Neuronal stem cell (in vitro differentiated cells): ENCODE results near the gene COPG2.
"Not testable (repeated sequence)": the region's sequence is repeated elsewhere in the genome, so short reads cannot be mapped to it uniquely, and the experiment has no call there.

Experiments
- DNase-seq: peaks from one replicate; pipeline ENCODE4 v3.0.0-alpha.2; 2013; ENCODE audit warnings: low spot score
- H2AFZ ChIP-seq: one replicate; pipeline ENCODE4 v1.6.1; 2013; ENCODE audit warnings: mild to moderate bottlenecking, low read length, inconsistent platforms
- H2AK5ac ChIP-seq: 2 replicates; pipeline ENCODE4 v1.6.1; 2013; ENCODE audit warnings: low read depth, mild to moderate bottlenecking, inconsistent platforms, low read length, moderate library complexity, mixed read lengths
- H2BK120ac ChIP-seq: 2 replicates; pipeline ENCODE4 v1.6.1; 2013; ENCODE audit warnings: low read depth, mild to moderate bottlenecking, inconsistent platforms, low read length, moderate library complexity, mixed read lengths
- H2BK12ac ChIP-seq: one replicate; pipeline ENCODE4 v1.6.1; 2013; ENCODE audit warnings: low read length, inconsistent platforms
- H2BK15ac ChIP-seq: 2 replicates; pipeline ENCODE4 v1.6.1; 2013; ENCODE audit warnings: mild to moderate bottlenecking, low read length, inconsistent platforms, mixed read lengths
- H2BK5ac ChIP-seq: one replicate; pipeline ENCODE4 v1.6.1; 2013; ENCODE audit warnings: inconsistent platforms, mild to moderate bottlenecking, low read length, moderate library complexity
- H3K14ac ChIP-seq: one replicate; pipeline ENCODE4 v1.6.1; 2013; ENCODE audit warnings: low read length, inconsistent platforms
- H3K18ac ChIP-seq: 2 replicates; pipeline ENCODE4 v1.6.1; 2013; ENCODE audit warnings: low read length, inconsistent platforms
- H3K23ac ChIP-seq: 2 replicates; pipeline ENCODE4 v1.6.1; 2013; ENCODE audit warnings: low read depth, mild to moderate bottlenecking, mixed read lengths, low read length, inconsistent platforms; ENCODE audit not compliant: poor library complexity
- H3K27ac ChIP-seq: replicated peaks from 3 replicates; pipeline ENCODE4 v1.5.1; 2013; ENCODE audit warnings: low read length, inconsistent platforms
- H3K27me3 ChIP-seq, 3 experiments: 2 replicates each; pipeline ENCODE4 v1.6.1; 2013; ENCODE audit warnings: low read length in 3 of 3, mild to moderate bottlenecking in 2 of 3, inconsistent platforms in 1 of 3, low read depth in 1 of 3, mixed read lengths in 1 of 3, moderate library complexity in 1 of 3; ENCODE audit not compliant: control insufficient read depth in 3 of 3, insufficient read depth in 3 of 3
- H3K36me3 ChIP-seq, 2 donors: replicated peaks in 1 of 2; 2 replicates each; pipeline ENCODE4 v1.6.1; 2013; ENCODE audit warnings: low read length in 2 of 2; ENCODE audit not compliant: control insufficient read depth in 2 of 2, insufficient read depth in 2 of 2
- H3K4ac ChIP-seq: 2 replicates; pipeline ENCODE4 v1.6.1; 2013; ENCODE audit warnings: inconsistent platforms, mild to moderate bottlenecking, low read length, moderate library complexity
- H3K4me1 ChIP-seq, 2 donors: 1 replicate in 1 of 2; 2 replicates in 1 of 2; pipeline ENCODE4 v1.6.1; 2013; ENCODE audit warnings: low read length in 2 of 2, low read depth in 1 of 2; ENCODE audit not compliant: control insufficient read depth in 2 of 2, insufficient read depth in 1 of 2
- H3K4me2 ChIP-seq: one replicate; pipeline ENCODE4 v1.6.1; 2013; ENCODE audit warnings: mild to moderate bottlenecking, low read length, inconsistent platforms; ENCODE audit not compliant: insufficient read depth, poor library complexity, severe bottlenecking
- H3K4me3 ChIP-seq, 2 donors: 2 replicates each; pipeline ENCODE4 v1.5.1; 2013; ENCODE audit warnings: low read length in 2 of 2, mild to moderate bottlenecking in 2 of 2, inconsistent platforms in 1 of 2, moderate library complexity in 1 of 2
- H3K79me1 ChIP-seq: one replicate; pipeline ENCODE4 v1.6.1; 2013; ENCODE audit warnings: low read depth, mild to moderate bottlenecking, inconsistent platforms, low read length, moderate library complexity
- H3K9ac ChIP-seq: one replicate; pipeline ENCODE4 v1.6.1; 2013; ENCODE audit warnings: mild to moderate bottlenecking, low read depth, low read length, inconsistent platforms; ENCODE audit not compliant: poor library complexity
- H3K9me3 ChIP-seq, 2 donors: replicated peaks in 1 of 2; 2 replicates each; pipeline versions ENCODE3 to v1.6.1; 2013; ENCODE audit warnings: low read length in 2 of 2, mild to moderate bottlenecking in 2 of 2, inconsistent platforms in 1 of 2, low read depth in 1 of 2, mixed read lengths in 1 of 2, moderate library complexity in 1 of 2; ENCODE audit not compliant: control insufficient read depth in 2 of 2, insufficient read depth in 1 of 2
- H4K8ac ChIP-seq: one replicate; pipeline ENCODE4 v1.6.1; 2013; ENCODE audit warnings: low read depth, mild to moderate bottlenecking, inconsistent platforms, low read length, moderate library complexity
- H4K91ac ChIP-seq: one replicate; pipeline ENCODE4 v1.6.1; 2013; ENCODE audit warnings: low read length, low read depth, mild to moderate bottlenecking, inconsistent platforms; ENCODE audit not compliant: poor library complexity
- WGBS, 2 donors: extraction: QIAGEN DNeasy Blood & Tissue Kit; methylation state at CpG; one replicate each; pipeline ENCODE4 v1.1.7; 2013; ENCODE audit warnings: missing lambda C conversion rate in 2 of 2, mixed read lengths in 1 of 2; ENCODE audit not compliant: insufficient read length in 2 of 2, insufficient replicate concordance in 1 of 2; ENCODE audit errors: extremely low coverage in 2 of 2; 5-methylcytosine and 5-hydroxymethylcytosine counted together

COPG2 gene

GRCh38 chr7:130697820-130698219 is 29.3 kb upstream of the COPG2 start:
- no CpG with 5 or more reads among the region's 2 CpGs for WGBS, 2 donors
- Histone ChIP-seq H3K18ac (no peak overlapping the region), H2BK15ac (no peak overlapping the region)

GRCh38 chr7:130695840-130696239 is 27.3 kb upstream of the COPG2 start:
- H2AFZ ChIP-seq = no peak overlapping the region
- no peak overlapping the region for H3K9ac ChIP-seq
- no peak overlapping the region for H4K91ac ChIP-seq
- DNase-seq = peak; percentile 6
- no peak overlapping the region for H2BK5ac ChIP-seq
- no CpG with 5 or more reads among the region's 2 CpGs for WGBS, 2 donors
- H3K14ac ChIP-seq = no peak overlapping the region
- no peaks in the 10 kb centered on the region for H3K4me1 ChIP-seq
- no peak overlapping the region for H2AK5ac ChIP-seq
- no peaks in the 10 kb centered on the region for H3K79me1 ChIP-seq
- no peaks in the 10 kb centered on the region for H3K36me3 ChIP-seq
- no peak overlapping the region for H2BK12ac ChIP-seq
- H3K4me3 ChIP-seq = no peak overlapping the region
- H3K23ac ChIP-seq = no peak overlapping the region
- no peak overlapping the region for H3K4ac ChIP-seq
- no peak overlapping the region for H4K8ac ChIP-seq
- no peak overlapping the region for H3K18ac ChIP-seq
- H3K9me3 ChIP-seq = no peaks in the 10 kb centered on the region
- H3K27me3 ChIP-seq = no peaks in the 10 kb centered on the region
- H2BK15ac ChIP-seq = no peak overlapping the region
- no peak overlapping the region for H3K27ac ChIP-seq
- no peak overlapping the region for H3K4me2 ChIP-seq
- H2BK120ac ChIP-seq = no peak overlapping the region

More at GRCh38 chr7:130697820-130698219, 29.3 kb upstream of the COPG2 start:
- H2AFZ ChIP-seq = no peak overlapping the region
- no peaks in the 10 kb centered on the region for H3K79me1 ChIP-seq
- no peak overlapping the region for H3K4me2 ChIP-seq
- no peak overlapping the region for H3K27ac ChIP-seq
- no peak overlapping the region for H3K14ac ChIP-seq
- H4K8ac ChIP-seq = no peak overlapping the region
- H3K23ac ChIP-seq = no peak overlapping the region
- H3K9me3 ChIP-seq = no peaks in the 10 kb centered on the region
- DNase-seq = no peak
- no peak overlapping the region for H2BK12ac ChIP-seq
- H4K91ac ChIP-seq = no peak overlapping the region
- H3K4me1 ChIP-seq = no peaks in the 10 kb centered on the region
- no peaks in the 10 kb centered on the region for H3K36me3 ChIP-seq
- no peak overlapping the region for H3K9ac ChIP-seq
- no peak overlapping the region for H3K4me3 ChIP-seq
- no peak overlapping the region for H2BK120ac ChIP-seq
- H2BK5ac ChIP-seq = no peak overlapping the region
- H3K27me3 ChIP-seq = no peaks in the 10 kb centered on the region
- H2AK5ac ChIP-seq = no peak overlapping the region
- H3K4ac ChIP-seq = no peak overlapping the region

GRCh38 chr7:130692396-130692795 is 23.8 kb upstream of the COPG2 start:
- H2BK5ac ChIP-seq, H2AK5ac ChIP-seq, H2BK120ac ChIP-seq, H2BK12ac ChIP-seq, H4K91ac ChIP-seq, H3K36me3 ChIP-seq, H2BK15ac ChIP-seq, H2AFZ ChIP-seq, H3K14ac ChIP-seq, H3K79me1 ChIP-seq, H3K4me3 ChIP-seq, H3K4ac ChIP-seq, H4K8ac ChIP-seq, H3K9ac ChIP-seq, H3K23ac ChIP-seq, DNase-seq, H3K27me3 ChIP-seq, H3K18ac ChIP-seq, H3K4me2 ChIP-seq, H3K27ac ChIP-seq, H3K4me1 ChIP-seq: not testable (repeated sequence)
- WGBS, 2 donors = no CpG with 5 or more reads among the region's 1 CpG
- peaks cover 0 to 14% of the 10 kb centered on the region in 2 donors for H3K9me3 ChIP-seq

GRCh38 chr7:130689683-130690082 is 21.1 kb upstream of the COPG2 start:
- no peaks in the 10 kb centered on the region for H3K36me3 ChIP-seq
- no peak overlapping the region for H3K14ac ChIP-seq
- H3K18ac ChIP-seq = no peak overlapping the region
- H2BK120ac ChIP-seq = no peak overlapping the region
- no peak overlapping the region for H3K23ac ChIP-seq
- no peak overlapping the region for H2AK5ac ChIP-seq
- no peaks in the 10 kb centered on the region for H3K4me1 ChIP-seq
- H2BK5ac ChIP-seq = no peak overlapping the region
- H4K8ac ChIP-seq = no peak overlapping the region
- no peak overlapping the region for H2AFZ ChIP-seq
- H2BK12ac ChIP-seq = no peak overlapping the region
- no peak overlapping the region for H3K4me3 ChIP-seq
- H3K9ac ChIP-seq = no peak overlapping the region
- H3K79me1 ChIP-seq = no peaks in the 10 kb centered on the region
- no peak overlapping the region for H4K91ac ChIP-seq
- no peak overlapping the region for H3K27ac ChIP-seq
- H3K27me3 ChIP-seq = peaks cover 0 to 7% (median 0%) of the 10 kb centered on the region in 3 experiments
- no peak for DNase-seq
- H3K4ac ChIP-seq = no peak overlapping the region
- no peak overlapping the region for H3K4me2 ChIP-seq
- no peak overlapping the region for H2BK15ac ChIP-seq
- H3K9me3 ChIP-seq = peaks cover 0 to 14% of the 10 kb centered on the region in 2 donors
- no CpG with 5 or more reads among the region's 1 CpG for WGBS, 2 donors
